Ishikawa (cell line): ENCODE data around the gene GRIK1.

ENCODE experiments used
- CEBPB ChIP-seq: IDR thresholded peaks from 2 replicates; pipeline ENCODE4 v1.6.1; 2012
- CREB1 ChIP-seq: IDR thresholded peaks from 2 replicates; pipeline ENCODE4 v1.6.1; 2012; ENCODE audit warnings: low read depth
- EGR1 ChIP-seq: IDR thresholded peaks from 2 replicates; pipeline ENCODE4 v1.6.1; 2012
- EP300 ChIP-seq: IDR thresholded peaks from 2 replicates; pipeline ENCODE4 v1.6.1; 2012; ENCODE audit warnings: borderline replicate concordance
- RAD21 ChIP-seq: IDR thresholded peaks from 2 replicates; pipeline ENCODE4 v1.6.1; 2012; ENCODE audit warnings: low read depth
- REST ChIP-seq: IDR thresholded peaks from 2 replicates; pipeline ENCODE4 v1.6.1; 2012; ENCODE audit warnings: low read depth, mild to moderate bottlenecking
- TAF1 ChIP-seq: IDR thresholded peaks from 2 replicates; pipeline ENCODE4 v1.6.1; 2012; ENCODE audit warnings: low read depth, mild to moderate bottlenecking
- TCF12 ChIP-seq: IDR thresholded peaks from 2 replicates; pipeline ENCODE4 v1.6.1; 2012; ENCODE audit warnings: low read depth
- TEAD4 ChIP-seq: IDR thresholded peaks from 2 replicates; pipeline ENCODE4 v1.6.1; 2012
- YY1 ChIP-seq: IDR thresholded peaks from 2 replicates; pipeline ENCODE4 v1.6.1; 2012; ENCODE audit warnings: low read depth
- ZBTB7A ChIP-seq: IDR thresholded peaks from 2 replicates; pipeline ENCODE4 v1.6.1; 2012; ENCODE audit warnings: low read depth
- TF ChIP-seq, protein P1 (sequence below): IDR thresholded peaks from 2 replicates; pipeline ENCODE4 v1.6.1; 2012
- TF ChIP-seq, protein P2 (sequence below): IDR thresholded peaks from 2 replicates; pipeline ENCODE4 v1.6.1; 2012

- TF ChIP-seq REST = no peak
- TF ChIP-seq EGR1 = no peak
- TF ChIP-seq TCF12 = no peak
- no peak for TF ChIP-seq EP300
- no peak for TF ChIP-seq TAF1
- TF ChIP-seq CEBPB = no peak
- TF ChIP-seq CREB1 = no peak
- TF ChIP-seq YY1 = no peak
- TF ChIP-seq RAD21 = no peak
- no peak for TF ChIP-seq ZBTB7A
- TF ChIP-seq, protein P1, sequence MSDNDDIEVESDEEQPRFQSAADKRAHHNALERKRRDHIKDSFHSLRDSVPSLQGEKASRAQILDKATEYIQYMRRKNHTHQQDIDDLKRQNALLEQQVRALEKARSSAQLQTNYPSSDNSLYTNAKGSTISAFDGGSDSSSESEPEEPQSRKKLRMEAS = no peak
- TF ChIP-seq, protein P2, sequence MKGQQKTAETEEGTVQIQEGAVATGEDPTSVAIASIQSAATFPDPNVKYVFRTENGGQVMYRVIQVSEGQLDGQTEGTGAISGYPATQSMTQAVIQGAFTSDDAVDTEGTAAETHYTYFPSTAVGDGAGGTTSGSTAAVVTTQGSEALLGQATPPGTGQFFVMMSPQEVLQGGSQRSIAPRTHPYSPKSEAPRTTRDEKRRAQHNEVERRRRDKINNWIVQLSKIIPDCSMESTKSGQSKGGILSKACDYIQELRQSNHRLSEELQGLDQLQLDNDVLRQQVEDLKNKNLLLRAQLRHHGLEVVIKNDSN = no peak
- no peak for TF ChIP-seq TEAD4
These were observed 11.3 kb downstream of the GRIK1 start for GRCh38 chr21:29928537-29928936.
